ENCODE data around the gene ZNF423. TPM values are rescaled to one million over a fixed set of nuclear protein-coding genes. Genes with fewer than 3 reads are reported as not detected.

ZNF423 gene
- polyA plus RNA-seq, 1 donor from 2014 or later, result 4.5 TPM

DNA sequence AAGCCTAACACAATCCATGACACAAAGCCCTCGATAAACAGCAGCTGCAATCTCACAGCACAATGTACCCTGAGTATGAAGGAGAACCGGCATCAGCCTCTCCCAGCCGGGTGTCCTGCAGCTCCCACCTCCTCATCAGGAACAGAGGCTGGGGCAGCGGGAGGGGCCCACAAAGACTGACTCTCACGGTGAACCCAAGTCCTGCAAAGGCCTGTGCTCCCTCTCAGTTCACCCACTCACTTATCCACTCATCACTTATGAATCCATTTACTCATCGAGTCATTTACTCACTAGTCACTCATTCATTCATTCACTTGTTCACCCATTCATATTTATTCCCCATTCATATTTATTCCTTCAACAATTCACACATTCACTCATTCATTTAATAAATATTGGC lies 11.6 kb downstream of the ZNF423 start:
- Histone ChIP-seq H2AFZ (ENCODE audit: low read depth, low read length) (no peak overlapping the region), H3K4me2 (ENCODE audit: low read length) (no peak overlapping the region), H3K36me3 (ENCODE audit: insufficient read depth, low read length) (no peaks in the 10 kb centered on the region), H3K79me2 (replicated peaks; ENCODE audit: insufficient read depth, low read length) (peaks cover 73% of the 10 kb centered on the region), H4K20me1 (ENCODE audit: insufficient read depth) (no peaks in the 10 kb centered on the region), H3F3A (ENCODE audit: insufficient read depth, low read length, poor library complexity, severe bottlenecking) (no peaks in the 10 kb centered on the region), H3K9me3 (ENCODE audit: low read length) (no peaks in the 10 kb centered on the region), H3K4me3 (ENCODE audit: low read length) (no peak overlapping the region), H3K27ac (ENCODE audit: low read length) (no peak overlapping the region), H3K27me3 (ENCODE audit: insufficient read depth, low read depth, low read length) (no peaks in the 10 kb centered on the region), H3K9ac (ENCODE audit: low read length) (no peak overlapping the region), H3K9me2 (ENCODE audit: insufficient read depth, low read length) (no peaks in the 10 kb centered on the region)
- TF ChIP-seq EP300 (conservative IDR thresholded peaks at IDR 0.05; ENCODE audit: poor library complexity, severe bottlenecking) (no peak), RAD21 (conservative IDR thresholded peaks at IDR 0.05) (no peak), SMC3 (conservative IDR thresholded peaks at IDR 0.05; ENCODE audit: poor library complexity) (no peak), MXI1 (conservative IDR thresholded peaks at IDR 0.05; ENCODE audit: poor library complexity, severe bottlenecking) (no peak), EZH2 (IDR thresholded peaks at IDR 0.05; ENCODE audit: borderline replicate concordance, insufficient read depth, low read length, poor library complexity, severe bottlenecking) (no peak), TAF1 (IDR thresholded peaks at IDR 0.05; ENCODE audit: low read depth) (no peak)
- TF ChIP-seq, protein P1, sequence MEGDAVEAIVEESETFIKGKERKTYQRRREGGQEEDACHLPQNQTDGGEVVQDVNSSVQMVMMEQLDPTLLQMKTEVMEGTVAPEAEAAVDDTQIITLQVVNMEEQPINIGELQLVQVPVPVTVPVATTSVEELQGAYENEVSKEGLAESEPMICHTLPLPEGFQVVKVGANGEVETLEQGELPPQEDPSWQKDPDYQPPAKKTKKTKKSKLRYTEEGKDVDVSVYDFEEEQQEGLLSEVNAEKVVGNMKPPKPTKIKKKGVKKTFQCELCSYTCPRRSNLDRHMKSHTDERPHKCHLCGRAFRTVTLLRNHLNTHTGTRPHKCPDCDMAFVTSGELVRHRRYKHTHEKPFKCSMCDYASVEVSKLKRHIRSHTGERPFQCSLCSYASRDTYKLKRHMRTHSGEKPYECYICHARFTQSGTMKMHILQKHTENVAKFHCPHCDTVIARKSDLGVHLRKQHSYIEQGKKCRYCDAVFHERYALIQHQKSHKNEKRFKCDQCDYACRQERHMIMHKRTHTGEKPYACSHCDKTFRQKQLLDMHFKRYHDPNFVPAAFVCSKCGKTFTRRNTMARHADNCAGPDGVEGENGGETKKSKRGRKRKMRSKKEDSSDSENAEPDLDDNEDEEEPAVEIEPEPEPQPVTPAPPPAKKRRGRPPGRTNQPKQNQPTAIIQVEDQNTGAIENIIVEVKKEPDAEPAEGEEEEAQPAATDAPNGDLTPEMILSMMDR (IDR thresholded peaks at IDR 0.05; ENCODE audit: poor library complexity, severe bottlenecking), result no peak
- TF ChIP-seq, protein P2, sequence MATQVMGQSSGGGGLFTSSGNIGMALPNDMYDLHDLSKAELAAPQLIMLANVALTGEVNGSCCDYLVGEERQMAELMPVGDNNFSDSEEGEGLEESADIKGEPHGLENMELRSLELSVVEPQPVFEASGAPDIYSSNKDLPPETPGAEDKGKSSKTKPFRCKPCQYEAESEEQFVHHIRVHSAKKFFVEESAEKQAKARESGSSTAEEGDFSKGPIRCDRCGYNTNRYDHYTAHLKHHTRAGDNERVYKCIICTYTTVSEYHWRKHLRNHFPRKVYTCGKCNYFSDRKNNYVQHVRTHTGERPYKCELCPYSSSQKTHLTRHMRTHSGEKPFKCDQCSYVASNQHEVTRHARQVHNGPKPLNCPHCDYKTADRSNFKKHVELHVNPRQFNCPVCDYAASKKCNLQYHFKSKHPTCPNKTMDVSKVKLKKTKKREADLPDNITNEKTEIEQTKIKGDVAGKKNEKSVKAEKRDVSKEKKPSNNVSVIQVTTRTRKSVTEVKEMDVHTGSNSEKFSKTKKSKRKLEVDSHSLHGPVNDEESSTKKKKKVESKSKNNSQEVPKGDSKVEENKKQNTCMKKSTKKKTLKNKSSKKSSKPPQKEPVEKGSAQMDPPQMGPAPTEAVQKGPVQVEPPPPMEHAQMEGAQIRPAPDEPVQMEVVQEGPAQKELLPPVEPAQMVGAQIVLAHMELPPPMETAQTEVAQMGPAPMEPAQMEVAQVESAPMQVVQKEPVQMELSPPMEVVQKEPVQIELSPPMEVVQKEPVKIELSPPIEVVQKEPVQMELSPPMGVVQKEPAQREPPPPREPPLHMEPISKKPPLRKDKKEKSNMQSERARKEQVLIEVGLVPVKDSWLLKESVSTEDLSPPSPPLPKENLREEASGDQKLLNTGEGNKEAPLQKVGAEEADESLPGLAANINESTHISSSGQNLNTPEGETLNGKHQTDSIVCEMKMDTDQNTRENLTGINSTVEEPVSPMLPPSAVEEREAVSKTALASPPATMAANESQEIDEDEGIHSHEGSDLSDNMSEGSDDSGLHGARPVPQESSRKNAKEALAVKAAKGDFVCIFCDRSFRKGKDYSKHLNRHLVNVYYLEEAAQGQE (IDR thresholded peaks at IDR 0.05; ENCODE audit: borderline replicate concordance), result no peak

DNA sequence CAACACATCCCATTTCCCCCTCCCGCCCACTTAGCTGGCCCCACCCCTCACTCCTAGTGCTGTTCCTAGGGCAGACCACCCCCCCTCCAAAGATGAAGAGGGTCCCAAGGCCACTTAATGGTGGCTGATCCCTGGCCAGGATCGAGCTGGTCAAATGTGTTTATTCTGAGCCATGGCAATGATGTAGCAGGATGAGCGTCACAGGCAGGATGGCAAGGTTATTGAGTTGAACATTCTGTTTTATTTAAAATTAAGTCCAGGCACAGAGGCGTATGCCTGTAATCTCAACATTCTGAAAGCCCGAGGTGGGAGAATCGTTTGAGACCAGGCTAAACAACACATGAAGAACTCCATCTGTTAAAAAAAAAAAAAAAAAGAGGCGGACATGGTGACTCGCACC lies 12.2 kb downstream of the ZNF423 start:
- H3K27me3 ChIP-seq (ENCODE audit: insufficient read depth, low read depth, low read length), result no peaks in the 10 kb centered on the region
- H3K9ac ChIP-seq (ENCODE audit: low read length), result no peak overlapping the region
- no peaks in the 10 kb centered on the region for H3F3A ChIP-seq (ENCODE audit: insufficient read depth, low read length, poor library complexity, severe bottlenecking)
- no peak for TF ChIP-seq EZH2 (IDR thresholded peaks at IDR 0.05; ENCODE audit: borderline replicate concordance, insufficient read depth, low read length, poor library complexity, severe bottlenecking)
- TF ChIP-seq SMC3 (conservative IDR thresholded peaks at IDR 0.05; ENCODE audit: poor library complexity), result no peak
- TF ChIP-seq, protein P1 (IDR thresholded peaks at IDR 0.05; ENCODE audit: poor library complexity, severe bottlenecking), result no peak
- H2AFZ ChIP-seq (ENCODE audit: low read depth, low read length), result no peak overlapping the region
- H3K9me2 ChIP-seq (ENCODE audit: insufficient read depth, low read length), result no peaks in the 10 kb centered on the region
- no peaks in the 10 kb centered on the region for H3K9me3 ChIP-seq (ENCODE audit: low read length)
- H4K20me1 ChIP-seq (ENCODE audit: insufficient read depth), result no peaks in the 10 kb centered on the region
- no peak overlapping the region for H3K4me3 ChIP-seq (ENCODE audit: low read length)
- peaks cover 68% of the 10 kb centered on the region for H3K79me2 ChIP-seq (replicated peaks; ENCODE audit: insufficient read depth, low read length)
- H3K36me3 ChIP-seq (ENCODE audit: insufficient read depth, low read length), result no peaks in the 10 kb centered on the region
- H3K27ac ChIP-seq (ENCODE audit: low read length), result no peak overlapping the region
- no peak overlapping the region for H3K4me2 ChIP-seq (ENCODE audit: low read length)
